ENCODE data around the gene PCDHGC5. TPM values are rescaled to one million over a fixed set of nuclear protein-coding genes. Genes with fewer than 3 reads are reported as not detected.

The PCDHGC5 gene
- total RNA-seq, 2 experiments from 2014 or later: not detected

DNA sequence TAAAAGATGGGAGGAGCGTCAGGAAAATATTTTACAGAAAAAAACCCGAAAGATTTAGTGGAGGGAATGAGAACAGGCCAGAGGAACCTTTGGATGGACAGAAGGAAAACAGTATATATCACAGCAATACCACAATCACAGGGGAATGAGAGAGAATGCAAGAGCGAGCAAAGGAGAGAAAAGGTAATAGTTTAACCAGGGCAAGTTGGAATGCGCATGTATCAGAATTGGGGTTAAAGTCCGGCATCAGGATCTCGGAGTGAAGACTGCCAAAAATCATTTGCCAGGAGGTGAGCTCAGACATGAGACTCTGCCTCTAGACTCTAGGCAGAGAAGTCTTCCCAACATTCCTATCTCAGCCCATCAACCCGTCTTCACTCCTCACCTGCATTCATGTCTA lies 36.8 kb downstream of the PCDHGC5 start:
- Mint-ChIP-seq H3K9me3 (no peaks in the 10 kb centered on the region), H3K27ac (no peak overlapping the region), H3K4me3 (no peak overlapping the region), H3K4me1 (ENCODE audit: low read depth) (peaks cover 30% of the 10 kb centered on the region), H3K36me3 (ENCODE audit: low read depth) (peaks cover 49% of the 10 kb centered on the region), H3K27me3 (ENCODE audit: low read depth) (no peaks in the 10 kb centered on the region)
- intact Hi-C loops (cut with micrococcal nuclease): loop anchor here (2.0 to 10.0 kb wide), 2 partner anchors 51 to 441 kb away; partner anchors contain the start of gene PCDHGC3
- no peak for DNase-seq
- CTCF ChIA-PET: interaction anchor here (1.1 to 7.5 kb wide), 7 partner anchors 12 to 205 kb away, joined by 3 to 96 read pairs (median 8); partner anchors contain the start of genes PCDHGA11, PCDHGA12, PCDHGC3 and TAF7

DNA sequence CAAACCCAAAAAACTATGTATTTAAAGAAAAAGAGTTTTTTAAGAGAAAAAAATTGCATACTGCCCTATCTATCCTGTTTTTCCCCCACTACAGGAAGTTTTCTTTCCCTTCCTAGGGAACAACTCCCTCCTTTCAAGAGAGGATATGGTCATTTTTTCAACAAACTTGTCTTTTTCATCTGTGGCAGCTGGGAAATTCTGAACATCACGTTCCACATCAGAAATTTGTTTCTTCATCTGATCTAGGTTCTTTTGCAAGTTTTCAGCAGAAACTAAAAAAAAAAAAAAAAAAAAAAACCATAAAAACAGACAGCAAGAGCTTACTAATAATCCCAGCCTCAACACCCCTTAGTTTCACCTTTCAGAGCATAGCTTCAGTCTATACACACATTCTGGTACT lies 38.5 kb downstream of the PCDHGC5 start:
- H3K36me3 Mint-ChIP-seq (ENCODE audit: low read depth): peaks cover 38% of the 10 kb centered on the region
- no peak overlapping the region for H3K27ac Mint-ChIP-seq
- no peak overlapping the region for H3K4me3 Mint-ChIP-seq
- CTCF ChIA-PET: interaction anchor here (0.7 to 2.4 kb wide), 6 partner anchors 30 to 114 kb away, joined by 3 to 9 read pairs (median 6); partner anchors contain the start of genes PCDHGA10 and PCDHGA12
- peaks cover 14% of the 10 kb centered on the region for H3K4me1 Mint-ChIP-seq (ENCODE audit: low read depth)
- no peaks in the 10 kb centered on the region for H3K9me3 Mint-ChIP-seq
- intact Hi-C loops (cut with micrococcal nuclease): loop anchor here (10.0 kb wide), 1 partner anchor 443 kb away; no protein-coding TSS in a partner anchor
- no peak for DNase-seq
- H3K27me3 Mint-ChIP-seq (ENCODE audit: low read depth): no peaks in the 10 kb centered on the region

GRCh38 chr5:141528291-141528984 lies 39.6 kb downstream of the PCDHGC5 start:
- H3K9me3 Mint-ChIP-seq: no peaks in the 10 kb centered on the region
- CTCF ChIA-PET: interaction anchor here (0.7 to 1.5 kb wide), 7 partner anchors 22 to 123 kb away, joined by 3 to 6 read pairs (median 4); partner anchors contain the start of genes PCDHGA10 and PCDHGA12
- no peaks in the 10 kb centered on the region for H3K27me3 Mint-ChIP-seq (ENCODE audit: low read depth)
- H3K36me3 Mint-ChIP-seq (ENCODE audit: low read depth): peaks cover 37% of the 10 kb centered on the region
- H3K4me3 Mint-ChIP-seq: no peak overlapping the region
- peaks cover 4% of the 10 kb centered on the region for H3K4me1 Mint-ChIP-seq (ENCODE audit: low read depth)
- intact Hi-C loops (cut with micrococcal nuclease): loop anchor here (10.0 kb wide), 1 partner anchor 444 kb away; no protein-coding TSS in a partner anchor
- DNase-seq: no peak
- peak overlapping the region; percentile 24 for H3K27ac Mint-ChIP-seq

DNA sequence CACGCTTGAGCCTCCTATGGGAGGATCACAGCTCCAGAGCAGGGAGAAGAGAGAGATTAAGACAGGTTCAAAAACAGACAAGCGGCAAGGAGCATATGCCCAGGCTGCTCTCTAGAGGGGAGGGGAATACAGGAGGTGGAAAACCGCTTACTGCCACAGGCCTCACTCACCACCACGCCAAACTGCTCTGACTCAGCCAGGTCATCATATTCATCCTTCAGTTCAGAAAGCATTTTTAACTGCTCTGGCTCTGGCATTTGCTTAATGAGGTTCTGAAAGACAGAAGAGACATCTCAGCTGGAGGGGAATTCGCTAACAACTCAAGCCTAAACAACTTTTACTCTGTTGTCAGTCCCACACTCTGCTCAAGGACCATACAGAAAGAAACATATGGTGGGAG lies 40.1 kb downstream of the PCDHGC5 start:
- peak overlapping the region; percentile 24 for H3K27ac Mint-ChIP-seq
- DNase-seq: no peak
- CTCF ChIA-PET: interaction anchor here (0.7 to 1.2 kb wide), 5 partner anchors 22 to 123 kb away, joined by 3 to 4 read pairs (median 3); no protein-coding TSS in a partner anchor
- intact Hi-C loops (cut with micrococcal nuclease): loop anchor here (10.0 kb wide), 1 partner anchor 444 kb away; no protein-coding TSS in a partner anchor
- no peaks in the 10 kb centered on the region for H3K27me3 Mint-ChIP-seq (ENCODE audit: low read depth)
- peaks cover 36% of the 10 kb centered on the region for H3K36me3 Mint-ChIP-seq (ENCODE audit: low read depth)
- no peaks in the 10 kb centered on the region for H3K9me3 Mint-ChIP-seq
- H3K4me3 Mint-ChIP-seq: no peak overlapping the region
- peaks cover 4% of the 10 kb centered on the region for H3K4me1 Mint-ChIP-seq (ENCODE audit: low read depth)

DNA sequence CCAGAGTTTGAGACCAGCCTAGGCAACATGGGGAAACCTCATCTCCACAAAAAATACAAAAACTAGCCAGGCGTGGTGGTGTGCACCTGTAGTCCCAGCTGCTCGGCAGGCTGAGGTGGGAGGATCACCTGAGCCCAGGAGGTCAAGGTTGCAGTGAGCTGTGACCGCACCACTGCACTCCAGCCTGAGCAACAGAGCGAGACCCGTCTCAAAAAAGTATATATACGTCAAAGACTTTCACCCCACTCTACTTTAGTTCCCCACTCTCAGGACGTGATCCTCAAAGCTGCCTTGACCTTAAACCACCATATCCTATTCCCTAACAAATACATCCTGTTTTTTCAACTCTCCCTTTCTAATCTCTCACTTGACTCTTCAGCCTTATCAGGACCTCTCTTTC lies 41.0 kb downstream of the PCDHGC5 start:
- H3K9me3 Mint-ChIP-seq: no peaks in the 10 kb centered on the region
- H3K27me3 Mint-ChIP-seq (ENCODE audit: low read depth): no peaks in the 10 kb centered on the region
- H3K4me1 Mint-ChIP-seq (ENCODE audit: low read depth): peaks cover 4% of the 10 kb centered on the region
- DNase-seq: no peak
- H3K27ac Mint-ChIP-seq: no peak overlapping the region
- H3K4me3 Mint-ChIP-seq: no peak overlapping the region
- intact Hi-C loops (cut with micrococcal nuclease): loop anchor here (10.0 kb wide), 1 partner anchor 445 kb away; no protein-coding TSS in a partner anchor
- H3K36me3 Mint-ChIP-seq (ENCODE audit: low read depth): peaks cover 34% of the 10 kb centered on the region
- CTCF ChIA-PET: interaction anchor here (1.2 kb wide), 1 partner anchor 34 kb away, joined by 3 read pairs; no protein-coding TSS in a partner anchor

GRCh38 chr5:141532726-141533125 lies 43.8 kb downstream of the PCDHGC5 start:
- H3K27ac Mint-ChIP-seq: no peak overlapping the region
- no peaks in the 10 kb centered on the region for H3K4me1 Mint-ChIP-seq (ENCODE audit: low read depth)
- intact Hi-C loops (cut with micrococcal nuclease): no loop called here
- H3K4me3 Mint-ChIP-seq: no peak overlapping the region
- DNase-seq: no peak
- H3K27me3 Mint-ChIP-seq (ENCODE audit: low read depth): no peaks in the 10 kb centered on the region
- no peaks in the 10 kb centered on the region for H3K9me3 Mint-ChIP-seq
- H3K36me3 Mint-ChIP-seq (ENCODE audit: low read depth): peaks cover 23% of the 10 kb centered on the region
- CTCF ChIA-PET: interaction anchor here (0.9 to 5.3 kb wide), 2 partner anchors 9 to 102 kb away, joined by 3 to 25 read pairs; partner anchors contain the start of gene PCDHGA12

DNA sequence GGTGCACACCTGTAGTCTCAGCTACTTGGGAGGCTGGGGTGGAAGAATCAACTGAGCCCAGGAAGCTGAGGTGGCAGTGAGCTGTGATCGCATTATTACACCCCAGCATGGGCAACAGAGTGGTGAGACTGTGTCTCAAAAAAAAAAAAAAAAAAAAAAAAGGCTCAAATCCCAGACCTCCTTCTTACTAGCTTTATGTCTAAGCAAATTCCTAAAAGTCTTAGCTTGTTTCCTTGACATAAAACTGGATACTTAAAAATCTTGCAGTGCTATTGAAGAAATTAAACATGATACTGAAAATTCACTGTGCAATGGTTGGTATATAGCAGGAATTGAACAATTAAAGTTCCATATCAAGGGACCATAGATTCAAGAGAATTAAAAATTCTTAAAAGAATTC lies 45.0 kb downstream of the PCDHGC5 start:
- H3K4me1 Mint-ChIP-seq (ENCODE audit: low read depth): no peaks in the 10 kb centered on the region
- DNase-seq: no peak
- H3K27me3 Mint-ChIP-seq (ENCODE audit: low read depth): no peaks in the 10 kb centered on the region
- peaks cover 19% of the 10 kb centered on the region for H3K36me3 Mint-ChIP-seq (ENCODE audit: low read depth)
- intact Hi-C loops (cut with micrococcal nuclease): no loop called here
- CTCF ChIA-PET: interaction anchor here (0.7 to 5.3 kb wide), 6 partner anchors 10 to 130 kb away, joined by 3 to 25 read pairs (median 4); no protein-coding TSS in a partner anchor
- peak overlapping the region; percentile 11 for H3K27ac Mint-ChIP-seq
- no peaks in the 10 kb centered on the region for H3K9me3 Mint-ChIP-seq
- H3K4me3 Mint-ChIP-seq: no peak overlapping the region

DNA sequence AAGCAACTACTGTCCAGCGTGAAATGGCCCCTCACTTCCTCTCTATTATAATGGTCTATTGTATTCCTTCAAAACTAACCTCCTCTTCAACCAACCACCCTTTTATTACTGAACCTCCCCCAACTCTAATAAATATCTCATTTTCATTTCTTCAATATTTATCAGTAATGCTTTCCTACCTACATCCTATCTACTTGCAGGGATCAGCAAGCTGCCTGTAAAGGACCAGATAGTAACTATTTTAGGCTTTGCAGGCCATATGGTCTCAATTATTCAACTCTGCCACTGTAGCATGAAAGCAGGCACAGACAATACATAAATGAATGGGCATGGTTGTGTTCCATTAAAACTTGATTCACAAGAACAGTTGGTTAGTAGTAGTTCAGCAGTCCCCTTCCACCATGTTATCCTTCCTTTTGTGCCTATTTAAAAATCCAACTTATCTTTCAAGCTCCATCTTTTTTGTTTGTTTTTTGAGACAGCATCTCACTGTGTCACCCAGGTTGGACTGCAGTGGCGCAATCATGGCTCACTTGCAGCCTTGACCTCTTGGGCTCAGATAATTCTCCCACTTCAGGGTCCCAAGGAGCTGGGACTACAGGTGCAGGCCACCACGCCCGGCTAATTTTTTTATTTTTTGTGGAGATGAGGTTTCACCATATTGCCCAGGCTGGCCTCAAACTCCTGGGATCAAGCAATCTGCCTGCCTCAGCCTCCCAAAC lies 45.8 kb downstream of the PCDHGC5 start:
- no peak overlapping the region for H3K27ac Mint-ChIP-seq
- CTCF ChIA-PET: interaction anchor here (1.0 to 5.3 kb wide), 5 partner anchors 11 to 138 kb away, joined by 3 to 25 read pairs (median 4); no protein-coding TSS in a partner anchor
- intact Hi-C loops (cut with micrococcal nuclease): no loop called here
- DNase-seq: no peak
- H3K9me3 Mint-ChIP-seq: no peaks in the 10 kb centered on the region
- peaks cover 22% of the 10 kb centered on the region for H3K36me3 Mint-ChIP-seq (ENCODE audit: low read depth)
- H3K4me1 Mint-ChIP-seq (ENCODE audit: low read depth): no peaks in the 10 kb centered on the region
- H3K4me3 Mint-ChIP-seq: no peak overlapping the region
- no peaks in the 10 kb centered on the region for H3K27me3 Mint-ChIP-seq (ENCODE audit: low read depth)

Other genes with a start within 250 kb of the PCDHGC5 start
- gene PCDHB15, start 243.7 kb upstream of the PCDHGC5 start, total RNA-seq: not detected
- gene SLC25A2, start 185.0 kb upstream of the PCDHGC5 start, total RNA-seq: not detected
- 10 to 100 TPM; 57.0 to 57.9 TPM for gene TAF7, start 168.3 kb upstream of the PCDHGC5 start, total RNA-seq
- gene PCDHGA1, start 158.6 kb upstream of the PCDHGC5 start, total RNA-seq: not detected
- not detected for gene PCDHGA2, start 150.3 kb upstream of the PCDHGC5 start, total RNA-seq
- not detected for gene PCDHGA3, start 145.3 kb upstream of the PCDHGC5 start, total RNA-seq
- not detected for gene PCDHGB1, start 139.0 kb upstream of the PCDHGC5 start, total RNA-seq
- not detected for gene PCDHGA4, start 134.1 kb upstream of the PCDHGC5 start, total RNA-seq
- gene PCDHGB2, start 129.1 kb upstream of the PCDHGC5 start, total RNA-seq: not detected
- gene PCDHGA5, start 124.9 kb upstream of the PCDHGC5 start, total RNA-seq: under 1 TPM in 1 of 2 experiments, not detected in 1; 0.05 TPM
- gene PCDHGB3, start 118.8 kb upstream of the PCDHGC5 start, total RNA-seq: under 1 TPM in 1 of 2 experiments, not detected in 1; 0.07 TPM
- under 1 TPM; 0.05 to 0.07 TPM for gene PCDHGA6, start 115.2 kb upstream of the PCDHGC5 start, total RNA-seq
- not detected for gene PCDHGA7, start 106.3 kb upstream of the PCDHGC5 start, total RNA-seq
- gene PCDHGB4, start 101.4 kb upstream of the PCDHGC5 start, total RNA-seq: not detected
- gene PCDHGA8, start 96.4 kb upstream of the PCDHGC5 start, total RNA-seq: not detected
- gene PCDHGB5, start 91.1 kb upstream of the PCDHGC5 start, total RNA-seq: under 1 TPM in 1 of 2 experiments, not detected in 1; 0.12 TPM
- under 1 TPM in 1 of 2 experiments, not detected in 1; 0.07 TPM for gene PCDHGA9, start 86.3 kb upstream of the PCDHGC5 start, total RNA-seq
- under 1 TPM in 1 of 2 experiments, not detected in 1; 0.05 TPM for gene PCDHGB6, start 81.1 kb upstream of the PCDHGC5 start, total RNA-seq
- gene PCDHGA10, start 76.1 kb upstream of the PCDHGC5 start, total RNA-seq: under 1 TPM in 1 of 2 experiments, not detected in 1; 0.05 TPM
- not detected for gene PCDHGB7, start 71.4 kb upstream of the PCDHGC5 start, total RNA-seq
- under 1 TPM; 0.10 to 0.17 TPM for gene PCDHGA11, start 68.0 kb upstream of the PCDHGC5 start, total RNA-seq
- gene PCDHGA12, start 58.6 kb upstream of the PCDHGC5 start, total RNA-seq: not detected
- under 1 TPM; 0.12 to 0.17 TPM for gene PCDHGC3, start 13.1 kb upstream of the PCDHGC5 start, total RNA-seq
- gene PCDHGC4, start 4.1 kb upstream of the PCDHGC5 start, total RNA-seq: not detected
- 100 to 1,000 TPM; 165 to 169 TPM for gene DIAPH1, start 129.9 kb downstream of the PCDHGC5 start, total RNA-seq
- gene HDAC3, start 147.8 kb downstream of the PCDHGC5 start, total RNA-seq: 10 to 100 TPM; 52.1 to 55.6 TPM
- 10 to 100 TPM; 20.9 to 21.1 TPM for gene RELL2, start 147.9 kb downstream of the PCDHGC5 start, total RNA-seq
- gene FCHSD1, start 162.3 kb downstream of the PCDHGC5 start, total RNA-seq: 10 to 100 TPM; 28.9 to 29.6 TPM
- 1 to 10 TPM; 1.2 to 2.2 TPM for gene ARAP3, start 193.1 kb downstream of the PCDHGC5 start, total RNA-seq